Upper lobe of right lung (tissue), 1 donor: ENCODE data around the gene CFAP58. TPM values are rescaled to one million over a fixed set of nuclear protein-coding genes. Genes with fewer than 3 reads are reported as not detected.

ENCODE experiments used
- ATAC-seq: fragments of 200-7000 bp; cut with Tn5 transposase; one replicate; pipeline ENCODE4 v1.9.1; 2020; ENCODE audit warnings: mild to moderate bottlenecking, moderate library complexity
- DNase-seq: peaks from one replicate; pipeline ENCODE4 v3.0.0-alpha.2; 2020
- H3K27ac ChIP-seq: fragments of 200-600 bp; one replicate; pipeline ENCODE4 v1.8.0; 2022
- H3K27me3 ChIP-seq: fragments of 200-600 bp; one replicate; pipeline ENCODE4 v1.8.0; 2022; ENCODE audit warnings: mild to moderate bottlenecking
- H3K36me3 ChIP-seq: fragments of 200-600 bp; one replicate; pipeline ENCODE4 v1.8.0; 2022
- H3K4me1 ChIP-seq: fragments of 200-600 bp; one replicate; pipeline ENCODE4 v1.8.0; 2022
- H3K4me3 ChIP-seq: fragments of 200-600 bp; one replicate; pipeline ENCODE4 v1.8.0; 2022; ENCODE audit warnings: mild to moderate bottlenecking
- H3K9me3 ChIP-seq: fragments of 200-600 bp; one replicate; pipeline ENCODE4 v1.8.0; 2022
- intact Hi-C: fragments of 100-400 bp; cut with DNase I; formaldehyde crosslinking; loops from one replicate; pipeline ENCODE4 v1.11.0; 2022
- total RNA-seq: library from RNA; stranded (reverse); fragmentation: NEBNext Ultra II Directional; extraction: Animal tissue kit (Norgen Biotek cat#: 25700); gene quantifications from one replicate; pipeline ENCODE4 v1.2.1, GENCODE V29; 2021
- TF ChIP-seq, protein P1 (sequence below): fragments of 200-600 bp; IDR thresholded peaks from one replicate; pipeline ENCODE4 v1.8.0; 2022; ENCODE audit warnings: antibody characterized with exemption
- donor health status: DM: no; HTN: yes; CAD: no; lungs with severe emphysema.

CFAP58 gene
- total RNA-seq, 1 donor from 2014 or later: 0.14 TPM

DNA sequence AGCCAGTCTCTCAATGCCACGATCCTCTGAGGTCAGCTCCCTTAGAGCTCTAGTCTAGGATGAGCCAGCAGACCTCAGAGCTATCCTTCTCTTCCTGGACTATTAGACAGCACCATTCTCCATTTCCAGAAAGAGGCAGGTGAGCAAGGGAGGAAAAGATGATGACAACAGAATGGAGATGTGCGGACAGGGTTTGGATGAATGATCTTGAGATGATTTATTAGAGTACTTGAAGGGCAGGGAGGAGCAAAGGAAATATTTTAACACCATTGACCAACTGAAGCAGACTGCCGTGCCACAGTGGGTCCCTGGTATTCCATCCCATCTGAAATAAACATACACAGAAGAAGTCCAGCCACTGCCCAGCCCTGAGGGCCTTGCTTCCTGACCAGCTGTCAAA lies 94.3 kb downstream of the CFAP58 start:
- Histone ChIP-seq H3K27ac (no peak overlapping the region), H3K4me1 (no peaks in the 10 kb centered on the region), H3K4me3 (no peak overlapping the region), H3K27me3 (no peaks in the 10 kb centered on the region), H3K36me3 (no peaks in the 10 kb centered on the region), H3K9me3 (no peaks in the 10 kb centered on the region)
- intact Hi-C loops: no loop called here
- TF ChIP-seq, protein P1, sequence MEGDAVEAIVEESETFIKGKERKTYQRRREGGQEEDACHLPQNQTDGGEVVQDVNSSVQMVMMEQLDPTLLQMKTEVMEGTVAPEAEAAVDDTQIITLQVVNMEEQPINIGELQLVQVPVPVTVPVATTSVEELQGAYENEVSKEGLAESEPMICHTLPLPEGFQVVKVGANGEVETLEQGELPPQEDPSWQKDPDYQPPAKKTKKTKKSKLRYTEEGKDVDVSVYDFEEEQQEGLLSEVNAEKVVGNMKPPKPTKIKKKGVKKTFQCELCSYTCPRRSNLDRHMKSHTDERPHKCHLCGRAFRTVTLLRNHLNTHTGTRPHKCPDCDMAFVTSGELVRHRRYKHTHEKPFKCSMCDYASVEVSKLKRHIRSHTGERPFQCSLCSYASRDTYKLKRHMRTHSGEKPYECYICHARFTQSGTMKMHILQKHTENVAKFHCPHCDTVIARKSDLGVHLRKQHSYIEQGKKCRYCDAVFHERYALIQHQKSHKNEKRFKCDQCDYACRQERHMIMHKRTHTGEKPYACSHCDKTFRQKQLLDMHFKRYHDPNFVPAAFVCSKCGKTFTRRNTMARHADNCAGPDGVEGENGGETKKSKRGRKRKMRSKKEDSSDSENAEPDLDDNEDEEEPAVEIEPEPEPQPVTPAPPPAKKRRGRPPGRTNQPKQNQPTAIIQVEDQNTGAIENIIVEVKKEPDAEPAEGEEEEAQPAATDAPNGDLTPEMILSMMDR: no peak
- DNase-seq (no peak), ATAC-seq (no peak)

DNA sequence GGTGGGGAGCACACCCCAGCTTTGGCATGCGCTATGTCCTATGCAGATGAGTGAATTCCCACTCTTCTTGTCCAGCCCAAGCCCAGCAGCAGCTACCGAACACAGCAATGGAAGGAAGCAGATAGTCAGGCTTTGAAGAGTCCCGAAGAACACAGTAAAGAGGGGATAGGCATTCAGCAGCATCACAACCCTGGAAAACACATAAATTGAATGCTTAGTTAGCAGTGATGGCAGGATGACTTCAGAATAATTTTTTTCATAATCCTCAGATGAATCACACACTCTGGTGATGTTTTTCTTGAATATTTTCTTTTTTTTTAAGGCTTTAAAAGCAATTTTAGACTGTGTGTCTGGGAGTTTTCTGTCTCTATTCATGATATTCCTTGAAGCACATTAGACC lies 95.8 kb downstream of the CFAP58 start:
- ATAC-seq: no peak
- Histone ChIP-seq H3K36me3 (no peaks in the 10 kb centered on the region), H3K4me3 (no peak overlapping the region), H3K4me1 (no peaks in the 10 kb centered on the region), H3K9me3 (no peaks in the 10 kb centered on the region), H3K27me3 (no peaks in the 10 kb centered on the region), H3K27ac (no peak overlapping the region)
- intact Hi-C loops: no loop called here
- TF ChIP-seq, protein P1: no peak
- no peak for DNase-seq

DNA sequence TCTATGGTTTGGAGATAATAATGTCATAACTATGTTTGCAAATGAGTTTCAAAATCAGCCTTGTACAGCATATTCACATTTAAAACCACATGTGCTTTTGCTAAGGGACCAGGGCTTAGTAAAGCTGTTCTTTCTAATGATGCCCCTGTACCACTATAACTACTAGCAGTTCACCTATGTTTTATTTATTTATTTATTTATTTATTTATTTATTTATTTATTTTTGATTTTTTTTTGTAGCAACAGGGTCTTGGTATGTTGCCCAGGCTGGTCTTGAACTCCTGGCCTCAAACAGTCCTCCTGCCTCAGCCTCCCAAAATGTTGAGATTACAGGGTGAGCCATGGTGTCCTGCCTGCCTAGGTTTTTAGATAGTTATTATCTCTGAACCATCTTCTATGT lies 96.9 kb downstream of the CFAP58 start:
- DNase-seq (no peak), ATAC-seq (no peak)
- no peaks in the 10 kb centered on the region for H3K9me3 ChIP-seq
- H3K27me3 ChIP-seq: no peaks in the 10 kb centered on the region
- no peak overlapping the region for H3K27ac ChIP-seq
- TF ChIP-seq, protein P1: no peak
- no peaks in the 10 kb centered on the region for H3K4me1 ChIP-seq
- no peaks in the 10 kb centered on the region for H3K36me3 ChIP-seq
- H3K4me3 ChIP-seq: no peak overlapping the region
- intact Hi-C loops: no loop called here

DNA sequence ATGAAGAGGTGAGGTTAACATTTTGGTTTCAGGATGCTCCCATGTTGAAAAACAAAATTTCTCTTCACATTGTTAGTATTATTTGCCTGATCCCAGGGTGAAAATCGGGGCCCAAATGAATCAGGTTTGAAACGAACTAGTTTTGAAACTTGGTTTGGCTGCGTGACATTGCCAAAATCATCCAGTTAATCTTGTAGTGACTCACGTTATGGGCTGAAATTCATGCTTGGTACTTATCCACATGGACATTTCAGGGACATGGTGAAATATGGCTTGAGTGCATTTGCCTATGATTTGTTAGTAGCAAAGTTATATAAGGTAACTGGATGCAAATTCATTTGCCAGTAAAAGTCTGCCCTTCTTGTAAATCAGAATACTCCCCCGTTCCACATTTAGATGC lies 97.3 kb downstream of the CFAP58 start:
- Histone ChIP-seq H3K27me3 (no peaks in the 10 kb centered on the region), H3K9me3 (no peaks in the 10 kb centered on the region), H3K36me3 (no peaks in the 10 kb centered on the region), H3K27ac (no peak overlapping the region), H3K4me3 (no peak overlapping the region), H3K4me1 (no peaks in the 10 kb centered on the region)
- TF ChIP-seq, protein P1: no peak
- DNase-seq (no peak), ATAC-seq (no peak)
- intact Hi-C loops: no loop called here

DNA sequence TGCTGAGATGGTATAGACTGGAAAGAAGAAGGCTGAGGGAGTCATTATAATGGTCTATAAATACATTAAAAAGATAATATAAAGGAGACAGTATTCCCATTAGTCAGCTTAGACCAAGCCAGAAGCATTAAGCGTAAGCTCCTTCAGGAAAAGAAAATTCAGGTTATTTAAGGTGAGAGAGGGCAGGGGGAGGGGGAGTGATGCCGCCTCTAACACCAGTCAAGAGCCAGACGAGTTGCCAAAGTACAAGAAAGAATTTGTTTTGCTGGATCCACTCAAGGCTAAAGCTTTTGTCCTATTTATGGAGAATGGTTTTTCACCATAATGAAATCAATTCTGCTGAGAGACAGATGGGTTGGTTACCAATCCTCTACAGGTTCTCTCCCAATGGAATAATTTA lies 99.3 kb downstream of the CFAP58 start:
- no peak overlapping the region for H3K4me3 ChIP-seq
- H3K36me3 ChIP-seq: no peaks in the 10 kb centered on the region
- H3K4me1 ChIP-seq: no peaks in the 10 kb centered on the region
- H3K9me3 ChIP-seq: no peaks in the 10 kb centered on the region
- intact Hi-C loops: no loop called here
- TF ChIP-seq, protein P1: no peak
- H3K27ac ChIP-seq: no peak overlapping the region
- ATAC-seq: no peak
- H3K27me3 ChIP-seq: no peaks in the 10 kb centered on the region
- no peak for DNase-seq

DNA sequence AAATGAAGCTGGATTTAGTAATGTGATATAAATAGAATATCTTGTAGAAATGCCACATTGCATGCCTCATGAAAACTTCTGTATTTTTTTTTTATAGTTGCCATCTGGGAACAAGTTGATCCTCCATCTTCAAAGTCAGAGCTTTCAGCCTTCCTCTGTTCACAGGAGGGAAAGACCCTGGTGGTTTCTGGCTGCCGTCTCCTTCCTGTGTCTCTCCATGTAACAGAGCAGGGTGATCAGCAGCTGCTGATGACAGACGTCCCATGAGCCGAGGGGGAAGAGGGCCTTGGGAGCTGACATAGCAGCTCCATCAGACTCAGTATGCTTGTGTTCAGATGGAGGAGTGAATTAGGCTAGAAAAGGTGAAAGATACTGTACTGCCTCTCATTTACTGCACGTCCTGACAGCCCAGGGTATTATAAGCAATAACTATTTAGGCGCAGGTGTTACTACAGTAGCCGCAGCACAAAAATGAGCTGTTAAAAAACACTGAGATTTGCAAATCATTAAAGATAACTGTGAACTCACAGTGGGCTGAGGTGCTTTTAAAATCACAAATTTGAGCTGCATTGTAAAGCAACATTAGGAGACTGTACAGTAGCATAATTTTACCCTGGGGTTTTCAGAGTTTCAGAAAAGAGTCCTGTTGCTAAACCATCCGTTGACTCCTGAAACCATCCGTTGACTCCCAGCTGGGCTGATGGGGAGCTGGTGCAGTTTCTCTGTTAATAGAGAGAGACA lies 103.3 kb downstream of the CFAP58 start:
- intact Hi-C loops: no loop called here

More for the DNA sequence above, 103.3 kb downstream of the CFAP58 start:
- Histone ChIP-seq H3K27me3 (no peaks in the 10 kb centered on the region), H3K4me3 (no peak overlapping the region), H3K4me1 (no peaks in the 10 kb centered on the region), H3K36me3 (no peaks in the 10 kb centered on the region), H3K27ac (no peak overlapping the region), H3K9me3 (no peaks in the 10 kb centered on the region)
- ATAC-seq (no peak), DNase-seq (no peak)
- TF ChIP-seq, protein P1: no peak
